ENCODE measurements around the gene EHD4.

Gene EHD4

GRCh38 chr15:41983621-41984571, 11.5 kb upstream of the EHD4 start:
- no peak for TF ChIP-seq CTCF (IDR thresholded peaks at IDR 0.05; ENCODE audit: low read length)
- TF ChIP-seq EZH2 (IDR thresholded peaks at IDR 0.05; ENCODE audit: borderline replicate concordance, low read length) = no peak
- no peaks in the 10 kb centered on the region for H3F3A ChIP-seq (ENCODE audit: insufficient read depth, low read length)
- H3K9ac ChIP-seq (ENCODE audit: low read length) = no peak overlapping the region
- no peaks in the 10 kb centered on the region for H4K20me1 ChIP-seq (ENCODE audit: insufficient read depth, low read length)
- H2AFZ ChIP-seq (ENCODE audit: low read length) = no peak overlapping the region
- H3K9me2 ChIP-seq (ENCODE audit: low read depth, low read length) = no peaks in the 10 kb centered on the region
- H3K36me3 ChIP-seq (ENCODE audit: insufficient read depth, low read length) = no peaks in the 10 kb centered on the region
- no peaks in the 10 kb centered on the region for H3K27me3 ChIP-seq (ENCODE audit: insufficient read depth, low read length)
- H3K4me3 ChIP-seq (ENCODE audit: low read depth, low read length, poor library complexity, severe bottlenecking) = no peak overlapping the region
- no peaks in the 10 kb centered on the region for H3K9me3 ChIP-seq (ENCODE audit: low read length)
- no peaks in the 10 kb centered on the region for H3K4me1 ChIP-seq (ENCODE audit: insufficient read depth, low read length, severe bottlenecking)
- no peaks in the 10 kb centered on the region for H3K79me2 ChIP-seq (ENCODE audit: insufficient read depth, low read length)
- no peak overlapping the region for H3K27ac ChIP-seq (ENCODE audit: low read depth, low read length, poor library complexity, severe bottlenecking)
- no peak overlapping the region for H3K4me2 ChIP-seq (ENCODE audit: low read length)

- no peak overlapping the region for H3K4me3 ChIP-seq (ENCODE audit: low read depth, low read length, poor library complexity, severe bottlenecking)
- H3K4me1 ChIP-seq (ENCODE audit: insufficient read depth, low read length, severe bottlenecking) = no peaks in the 10 kb centered on the region
- H3K27ac ChIP-seq (ENCODE audit: low read depth, low read length, poor library complexity, severe bottlenecking) = no peak overlapping the region
- H2AFZ ChIP-seq (ENCODE audit: low read length) = no peak overlapping the region
- no peak overlapping the region for H3K4me2 ChIP-seq (ENCODE audit: low read length)
- H3K27me3 ChIP-seq (ENCODE audit: insufficient read depth, low read length) = no peaks in the 10 kb centered on the region
- no peaks in the 10 kb centered on the region for H4K20me1 ChIP-seq (ENCODE audit: insufficient read depth, low read length)
- no peaks in the 10 kb centered on the region for H3K36me3 ChIP-seq (ENCODE audit: insufficient read depth, low read length)
- TF ChIP-seq CTCF (IDR thresholded peaks at IDR 0.05; ENCODE audit: low read length) = no peak
- no peak for TF ChIP-seq EZH2 (IDR thresholded peaks at IDR 0.05; ENCODE audit: borderline replicate concordance, low read length)
- H3K9me2 ChIP-seq (ENCODE audit: low read depth, low read length) = no peaks in the 10 kb centered on the region
- no peaks in the 10 kb centered on the region for H3F3A ChIP-seq (ENCODE audit: insufficient read depth, low read length)
- no peaks in the 10 kb centered on the region for H3K79me2 ChIP-seq (ENCODE audit: insufficient read depth, low read length)
- no peaks in the 10 kb centered on the region for H3K9me3 ChIP-seq (ENCODE audit: low read length)
- no peak overlapping the region for H3K9ac ChIP-seq (ENCODE audit: low read length)
Observed at GRCh38 chr15:41983221-41983620, 10.9 kb upstream of the EHD4 start.

GRCh38 chr15:41982133-41982930, 10.0 kb upstream of the EHD4 start:
- Histone ChIP-seq H3K4me3 (ENCODE audit: low read depth, low read length, poor library complexity, severe bottlenecking) (no peak overlapping the region), H4K20me1 (ENCODE audit: insufficient read depth, low read length) (no peaks in the 10 kb centered on the region), H3K4me2 (ENCODE audit: low read length) (no peak overlapping the region), H2AFZ (ENCODE audit: low read length) (no peak overlapping the region), H3K9me3 (ENCODE audit: low read length) (no peaks in the 10 kb centered on the region), H3K36me3 (ENCODE audit: insufficient read depth, low read length) (no peaks in the 10 kb centered on the region), H3K9ac (ENCODE audit: low read length) (no peak overlapping the region), H3K79me2 (ENCODE audit: insufficient read depth, low read length) (no peaks in the 10 kb centered on the region), H3K9me2 (ENCODE audit: low read depth, low read length) (no peaks in the 10 kb centered on the region), H3F3A (ENCODE audit: insufficient read depth, low read length) (no peaks in the 10 kb centered on the region), H3K4me1 (ENCODE audit: insufficient read depth, low read length, severe bottlenecking) (no peaks in the 10 kb centered on the region), H3K27me3 (ENCODE audit: insufficient read depth, low read length) (no peaks in the 10 kb centered on the region), H3K27ac (ENCODE audit: low read depth, low read length, poor library complexity, severe bottlenecking) (no peak overlapping the region)
- TF ChIP-seq CTCF (IDR thresholded peaks at IDR 0.05; ENCODE audit: low read length) (no peak), EZH2 (IDR thresholded peaks at IDR 0.05; ENCODE audit: borderline replicate concordance, low read length) (no peak)
